Chondrocyte (in vitro differentiated cells): ENCODE data around the gene KAZN. TPM values are rescaled to one million over a fixed set of nuclear protein-coding genes. Genes with fewer than 3 reads are reported as not detected.
A peak's percentile ranks its signal among the peaks of the same experiment; 100 is the strongest.

ENCODE experiments used
- DNase-seq: peaks from one replicate; pipeline ENCODE4 v3.0.0; 2021; ENCODE audit warnings: mixed read lengths, low spot score
- H3K27ac Mint-ChIP-seq: one replicate; pipeline ENCODE4 v1.8.0; 2021; ENCODE audit warnings: mild to moderate bottlenecking, moderate library complexity, mixed read lengths; ENCODE audit not compliant: unreplicated experiment
- H3K27me3 Mint-ChIP-seq: 2 replicates; pipeline ENCODE4 v1.8.0; 2021; ENCODE audit warnings: low read depth, mixed read lengths
- H3K36me3 Mint-ChIP-seq: 2 replicates; pipeline ENCODE4 v1.8.0; 2021; ENCODE audit warnings: low read depth, mixed read lengths
- H3K4me1 Mint-ChIP-seq: 2 replicates; pipeline ENCODE4 v1.8.0; 2021; ENCODE audit warnings: low read depth, mild to moderate bottlenecking, mixed read lengths
- H3K4me3 Mint-ChIP-seq: one replicate; pipeline ENCODE4 v1.8.0; 2021; ENCODE audit warnings: mild to moderate bottlenecking, moderate library complexity, mixed read lengths; ENCODE audit not compliant: unreplicated experiment
- H3K9me3 Mint-ChIP-seq: 2 replicates; pipeline ENCODE4 v1.8.0; 2021; ENCODE audit warnings: low read depth, mixed read lengths
- total RNA-seq: library from RNA; stranded (reverse); gene quantifications from 3 replicates; pipeline ENCODE4 v1.2.1, GENCODE V29; 2021
- TF ChIP-seq, protein P1 (sequence below): fragments of 200-600 bp; sonication (generic); IDR thresholded peaks from 2 replicates; pipeline ENCODE4 v1.5.0; 2021; ENCODE audit warnings: antibody characterized with exemption, mild to moderate bottlenecking, moderate library complexity

Gene KAZN
- total RNA-seq, 1 donor from 2014 or later = 29.6 TPM

DNA sequence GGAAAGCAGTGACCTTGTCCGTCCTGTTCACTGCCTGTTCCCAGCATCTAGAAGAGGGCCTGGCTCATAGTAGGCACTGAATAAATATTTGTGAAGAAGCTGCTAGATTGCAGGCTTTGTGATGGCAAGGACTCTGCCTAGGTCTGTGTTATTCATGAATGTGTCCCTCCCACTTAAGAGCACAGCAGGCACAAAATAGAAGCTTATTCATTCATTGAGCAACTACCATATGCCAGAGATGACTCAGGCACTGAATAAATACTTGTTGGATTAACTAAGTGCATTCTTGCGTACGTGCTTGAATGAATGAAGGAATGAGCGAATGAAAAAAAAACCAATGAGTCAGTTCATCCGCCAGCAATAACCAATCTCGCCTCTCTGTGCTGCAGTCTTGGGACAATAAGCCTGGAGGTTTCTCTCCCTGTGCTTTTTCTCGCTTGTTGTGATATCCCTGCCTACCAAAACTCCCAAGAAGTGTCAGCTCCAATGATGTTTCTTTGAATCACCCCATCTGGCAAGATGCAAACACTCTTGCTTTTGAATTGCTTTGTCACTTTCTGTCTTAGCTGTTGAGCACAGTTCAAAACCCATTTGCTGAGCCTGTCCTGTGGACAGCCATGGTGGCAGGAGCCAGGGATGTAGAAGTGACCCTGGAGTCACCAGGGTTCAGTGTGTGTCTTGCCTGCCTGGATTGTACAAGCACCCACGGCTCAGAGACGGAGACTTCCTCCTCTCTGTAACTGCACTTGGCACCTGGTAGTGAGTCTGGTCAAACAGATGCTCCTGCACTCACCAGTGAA, 143.9 kb downstream of the KAZN start:
- H3K9me3 Mint-ChIP-seq = no peaks in the 10 kb centered on the region
- H3K27ac Mint-ChIP-seq = peak overlapping the region; percentile 58
- no peak for DNase-seq

DNA sequence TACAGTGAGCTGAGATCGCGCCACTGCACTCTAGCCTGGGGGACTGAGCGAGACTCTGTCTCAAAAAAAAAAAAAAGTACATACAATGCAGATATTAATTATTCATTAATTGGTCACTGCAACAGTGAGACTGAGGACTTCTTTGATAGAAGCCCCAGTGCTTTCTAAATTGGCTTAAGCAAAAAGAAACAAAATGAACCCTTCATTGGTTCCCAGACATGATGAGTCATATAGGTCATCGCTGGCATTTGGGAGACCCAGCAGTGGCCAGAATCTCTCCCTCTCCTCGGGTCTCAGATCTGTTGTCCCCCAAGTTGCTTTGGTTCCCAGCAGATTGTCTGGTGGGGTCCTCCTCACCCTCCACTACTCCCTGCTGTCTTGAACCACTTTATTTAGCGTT, 144.9 kb downstream of the KAZN start:
- Mint-ChIP-seq H3K4me3 (no peak overlapping the region), H3K27me3 (peaks cover 16% of the 10 kb centered on the region), H3K27ac (no peak overlapping the region), H3K4me1 (peaks cover 10% of the 10 kb centered on the region), H3K36me3 (no peaks in the 10 kb centered on the region), H3K9me3 (no peaks in the 10 kb centered on the region)
- no peak for DNase-seq
- TF ChIP-seq, protein P1, sequence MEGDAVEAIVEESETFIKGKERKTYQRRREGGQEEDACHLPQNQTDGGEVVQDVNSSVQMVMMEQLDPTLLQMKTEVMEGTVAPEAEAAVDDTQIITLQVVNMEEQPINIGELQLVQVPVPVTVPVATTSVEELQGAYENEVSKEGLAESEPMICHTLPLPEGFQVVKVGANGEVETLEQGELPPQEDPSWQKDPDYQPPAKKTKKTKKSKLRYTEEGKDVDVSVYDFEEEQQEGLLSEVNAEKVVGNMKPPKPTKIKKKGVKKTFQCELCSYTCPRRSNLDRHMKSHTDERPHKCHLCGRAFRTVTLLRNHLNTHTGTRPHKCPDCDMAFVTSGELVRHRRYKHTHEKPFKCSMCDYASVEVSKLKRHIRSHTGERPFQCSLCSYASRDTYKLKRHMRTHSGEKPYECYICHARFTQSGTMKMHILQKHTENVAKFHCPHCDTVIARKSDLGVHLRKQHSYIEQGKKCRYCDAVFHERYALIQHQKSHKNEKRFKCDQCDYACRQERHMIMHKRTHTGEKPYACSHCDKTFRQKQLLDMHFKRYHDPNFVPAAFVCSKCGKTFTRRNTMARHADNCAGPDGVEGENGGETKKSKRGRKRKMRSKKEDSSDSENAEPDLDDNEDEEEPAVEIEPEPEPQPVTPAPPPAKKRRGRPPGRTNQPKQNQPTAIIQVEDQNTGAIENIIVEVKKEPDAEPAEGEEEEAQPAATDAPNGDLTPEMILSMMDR = no peak

More for the DNA sequence above, 143.9 kb downstream of the KAZN start:
- TF ChIP-seq, protein P1 = no peak
- Mint-ChIP-seq H3K36me3 (no peaks in the 10 kb centered on the region), H3K4me1 (peaks cover 7% of the 10 kb centered on the region), H3K27me3 (peaks cover 16% of the 10 kb centered on the region), H3K4me3 (no peak overlapping the region)

DNA sequence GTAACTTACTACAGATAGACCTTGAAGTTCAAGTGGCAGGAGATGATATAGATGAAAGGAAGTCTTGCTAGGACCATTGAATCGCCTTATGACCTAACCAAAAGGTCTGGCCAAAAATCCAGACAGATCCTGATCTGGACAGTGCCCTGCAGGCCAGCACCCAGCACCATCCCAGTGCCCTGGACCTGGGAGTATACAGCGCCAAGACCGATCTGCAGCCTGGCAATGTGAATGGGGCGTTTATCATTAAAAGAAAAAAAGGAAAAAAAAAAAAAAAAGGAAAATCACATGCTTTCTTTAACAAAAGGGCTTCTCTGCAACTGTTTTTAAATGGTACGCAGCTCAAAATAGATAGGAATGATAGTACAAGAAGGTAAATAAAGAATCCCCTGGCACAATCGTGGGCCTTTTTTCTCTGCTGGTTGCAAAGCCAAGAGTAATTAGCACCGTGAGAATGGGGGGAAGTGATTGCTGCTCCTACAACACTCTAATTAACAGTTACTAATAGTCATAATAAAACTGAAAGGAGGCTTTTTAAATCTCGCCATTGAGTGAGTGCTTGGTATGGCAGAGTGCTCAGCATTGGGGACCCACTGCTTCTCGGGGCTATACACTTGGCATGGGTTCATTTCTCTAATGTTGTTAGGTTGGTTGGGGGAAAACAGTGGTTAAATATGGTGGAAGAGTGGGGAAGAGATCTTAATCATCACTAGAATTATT, 146.7 kb downstream of the KAZN start:
- no peak for DNase-seq
- H3K4me1 Mint-ChIP-seq = peaks cover 11% of the 10 kb centered on the region
- H3K36me3 Mint-ChIP-seq = no peaks in the 10 kb centered on the region
- peaks cover 8% of the 10 kb centered on the region for H3K27me3 Mint-ChIP-seq
- H3K9me3 Mint-ChIP-seq = no peaks in the 10 kb centered on the region
- H3K4me3 Mint-ChIP-seq = no peak overlapping the region
- TF ChIP-seq, protein P1 = no peak
- no peak overlapping the region for H3K27ac Mint-ChIP-seq

DNA sequence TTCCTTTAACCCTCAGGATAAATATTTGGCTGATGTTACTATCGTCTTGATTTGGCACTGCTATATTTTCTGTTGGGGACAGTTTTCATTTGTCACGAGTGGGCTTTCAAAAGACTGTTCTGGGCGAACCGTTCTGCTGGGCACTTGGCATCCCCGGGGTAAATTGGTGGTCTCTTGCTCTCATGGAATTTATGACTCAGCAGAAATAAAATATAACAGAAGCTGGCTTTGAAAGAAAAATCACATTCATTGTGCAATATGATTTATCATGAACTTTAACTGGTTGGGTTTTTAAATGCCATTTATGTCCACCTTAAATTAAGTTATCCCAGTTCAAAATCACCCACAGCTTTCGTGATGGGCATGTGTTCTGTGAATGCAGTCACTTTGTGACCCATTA, 147.3 kb downstream of the KAZN start:
- peaks cover 11% of the 10 kb centered on the region for H3K4me1 Mint-ChIP-seq
- H3K4me3 Mint-ChIP-seq = no peak overlapping the region

DNA sequence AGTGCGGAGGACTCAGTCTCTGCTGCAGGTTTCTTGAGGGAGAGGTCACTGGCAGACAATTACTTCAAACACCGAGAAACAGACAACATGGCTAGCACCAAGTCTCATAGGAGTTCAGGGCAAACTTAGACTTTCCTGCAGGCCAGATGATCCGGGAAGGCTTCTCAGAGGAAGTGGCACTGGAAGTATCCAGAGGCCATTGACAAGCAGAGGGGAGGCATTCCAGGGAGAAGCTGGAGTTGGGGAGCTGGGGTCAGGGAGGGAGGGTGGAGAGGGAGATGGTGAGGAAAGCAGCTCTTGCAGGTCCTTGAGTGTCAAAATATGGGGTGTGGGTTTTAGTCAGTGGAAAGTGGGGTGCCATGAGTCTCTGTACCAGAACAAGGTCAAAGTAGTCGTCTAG, 147.9 kb downstream of the KAZN start:
- no peaks in the 10 kb centered on the region for H3K9me3 Mint-ChIP-seq
- H3K4me3 Mint-ChIP-seq = no peak overlapping the region
- DNase-seq = no peak
- H3K27ac Mint-ChIP-seq = no peak overlapping the region
- no peaks in the 10 kb centered on the region for H3K36me3 Mint-ChIP-seq
- no peaks in the 10 kb centered on the region for H3K27me3 Mint-ChIP-seq
- H3K4me1 Mint-ChIP-seq = peaks cover 11% of the 10 kb centered on the region
- TF ChIP-seq, protein P1 = no peak

More for the DNA sequence above, 147.3 kb downstream of the KAZN start:
- no peaks in the 10 kb centered on the region for H3K36me3 Mint-ChIP-seq
- TF ChIP-seq, protein P1 = no peak
- no peak overlapping the region for H3K27ac Mint-ChIP-seq
- no peak for DNase-seq
- no peaks in the 10 kb centered on the region for H3K9me3 Mint-ChIP-seq
- peaks cover 3% of the 10 kb centered on the region for H3K27me3 Mint-ChIP-seq
